GM12878 (cell line): ENCODE results near the gene EMSY. TPM values are rescaled to one million over a fixed set of nuclear protein-coding genes. Genes with fewer than 3 reads are reported as not detected.
A peak's percentile ranks its signal among the peaks of the same experiment; 100 is the strongest.

Source experiments
- ATF2 ChIP-seq: IDR thresholded peaks from 2 replicates; pipeline ENCODE4 v1.6.1; 2012; ENCODE audit warnings: low read length, inconsistent platforms
- FOXM1 ChIP-seq: IDR thresholded peaks from 2 replicates; pipeline ENCODE4 v1.6.1; 2012; ENCODE audit warnings: low read depth, mild to moderate bottlenecking, inconsistent platforms, low read length, moderate library complexity
- HCFC1 ChIP-seq: fragments of 150-350 bp; IDR thresholded peaks from 2 replicates; pipeline ENCODE4 v1.6.1; 2014; ENCODE audit warnings: low read length
- KLF5 ChIP-seq: fragments of 450-650 bp; IDR thresholded peaks from 2 replicates; pipeline ENCODE4 v1.6.1; 2014; ENCODE audit warnings: mild to moderate bottlenecking; ENCODE audit not compliant: partially characterized antibody
- MAX ChIP-seq: IDR thresholded peaks from 2 replicates; pipeline ENCODE4 v1.6.1; 2012; ENCODE audit warnings: low read depth, low read length, improper control_type of control experiment
- MTA3 ChIP-seq: IDR thresholded peaks from 2 replicates; pipeline ENCODE4 v1.6.1; 2012; ENCODE audit warnings: low read length, inconsistent platforms, borderline replicate concordance
- MYB ChIP-seq: fragments of 150-350 bp; IDR thresholded peaks from 2 replicates; pipeline ENCODE4 v1.6.1; 2014; ENCODE audit warnings: mild to moderate bottlenecking, low read depth, low read length, borderline replicate concordance
- MYC ChIP-seq: IDR thresholded peaks from 2 replicates; pipeline ENCODE4 v1.6.1; 2011; ENCODE audit warnings: mild to moderate bottlenecking, low read length, moderate library complexity, inconsistent platforms; ENCODE audit not compliant: insufficient read depth, insufficient replicate concordance, insufficient read length, severe bottlenecking
- NFIC ChIP-seq: IDR thresholded peaks from 2 replicates; pipeline ENCODE4 v1.6.1; 2012; ENCODE audit warnings: low read depth, mild to moderate bottlenecking, inconsistent platforms, low read length, moderate library complexity
- NFXL1 ChIP-seq: fragments of 450-650 bp; IDR thresholded peaks from 2 replicates; pipeline ENCODE4 v1.6.1; 2017; ENCODE audit warnings: antibody characterized with exemption, mild to moderate bottlenecking, borderline replicate concordance
- PML ChIP-seq: IDR thresholded peaks from 2 replicates; pipeline ENCODE4 v1.6.1; 2012; ENCODE audit warnings: low read length, inconsistent platforms
- POLR2A ChIP-seq: IDR thresholded peaks from 2 replicates; pipeline ENCODE4 v1.6.1; 2011; ENCODE audit warnings: low read depth, mild to moderate bottlenecking, low read length
- POU2F2 ChIP-seq: IDR thresholded peaks from 3 replicates; pipeline ENCODE4 v1.6.1; 2011; ENCODE audit warnings: low read depth, mild to moderate bottlenecking, low read length, borderline replicate concordance
- RAD21 ChIP-seq: IDR thresholded peaks from 2 replicates; pipeline ENCODE4 v1.6.1; 2011; ENCODE audit warnings: mild to moderate bottlenecking, low read depth, low read length, moderate library complexity; ENCODE audit not compliant: insufficient read depth
- RBBP5 ChIP-seq: fragments of 200-600 bp; sonication (generic); conservative IDR thresholded peaks from 2 replicates; pipeline ENCODE4 v1.6.1; 2016
- SMAD5 ChIP-seq: IDR thresholded peaks from 2 replicates; pipeline ENCODE4 v1.6.1; 2016; ENCODE audit warnings: antibody characterized with exemption, low read depth
- SPI1 ChIP-seq: IDR thresholded peaks from 2 replicates; pipeline ENCODE4 v1.6.1; 2011; ENCODE audit warnings: low read depth, mild to moderate bottlenecking, low read length, moderate library complexity, borderline replicate concordance; ENCODE audit not compliant: insufficient read depth
- STAT1 ChIP-seq: fragments of 450-650 bp; conservative IDR thresholded peaks from 2 replicates; pipeline ENCODE4 v1.6.1; 2014; ENCODE audit warnings: antibody characterized with exemption, mild to moderate bottlenecking
- WRNIP1 ChIP-seq: IDR thresholded peaks from 2 replicates; pipeline ENCODE4 v1.6.1; 2011; ENCODE audit warnings: low read depth, low read length, improper control_type of control experiment, borderline replicate concordance
- ZNF217 ChIP-seq: fragments of 450-650 bp; IDR thresholded peaks from 2 replicates; pipeline ENCODE4 v1.6.1; 2017; ENCODE audit warnings: antibody characterized with exemption, mild to moderate bottlenecking
- ZNF622 ChIP-seq: fragments of 450-650 bp; IDR thresholded peaks from 2 replicates; pipeline ENCODE4 v1.6.1; 2017; ENCODE audit warnings: mild to moderate bottlenecking, inconsistent platforms
- polyA plus RNA-seq, 11 experiments: library from polyadenylated mRNA; depleted of rRNA in 4 of 11; unstranded in 6 of 11; stranded (reverse) in 5 of 11; fragments of >200 nt; fragmentation: Nextera tagmentation in 4 of 11; fragmentation: Illumina TruSeq in 1 of 11; extraction: Ambion mirVana in 4 of 11; extraction: Trizol in 1 of 11; gene quantifications; 1 replicate in 1 of 11; 2 replicates in 10 of 11; pipeline versions ENCODE4 v1.2.1 to v1.2.3, GENCODE V29; 2011 to 2016; ENCODE audit warnings: inconsistent platforms in 2 of 11, missing spikeins in 2 of 11, low read depth in 1 of 11
- total RNA-seq, 4 experiments: library from RNA; depleted of rRNA in 3 of 4; stranded (reverse); fragments of >200 nt in 3 of 4; fragmentation: Illumina TruSeq in 1 of 4; extraction: Trizol in 1 of 4; gene quantifications; 2 replicates each; pipeline versions ENCODE4 v1.2.1 to v1.2.3, GENCODE V29; 2013 to 2021
- TF ChIP-seq, protein P1 (sequence below): IDR thresholded peaks from 2 replicates; pipeline ENCODE4 v1.6.1; 2011; ENCODE audit warnings: low read depth, low read length, improper control_type of control experiment, borderline replicate concordance
- TF ChIP-seq, protein P2 (sequence below): fragments of 450-650 bp; IDR thresholded peaks from 2 replicates; pipeline ENCODE4 v1.6.1; 2014; ENCODE audit warnings: mild to moderate bottlenecking
- TF ChIP-seq, protein P3 (sequence below): fragments of 450-650 bp; formaldehyde crosslinking; IDR thresholded peaks from 2 replicates; pipeline ENCODE4 v1.4.0; 2022; ENCODE audit warnings: mild to moderate bottlenecking, moderate library complexity

The EMSY gene
- total and polyA plus RNA-seq, 10 of the 15 experiments (the other 5 are each of a cell fraction or from before 2014, with no cell fraction given) = 9.3 to 26.9 (median 13.0) TPM

DNA sequence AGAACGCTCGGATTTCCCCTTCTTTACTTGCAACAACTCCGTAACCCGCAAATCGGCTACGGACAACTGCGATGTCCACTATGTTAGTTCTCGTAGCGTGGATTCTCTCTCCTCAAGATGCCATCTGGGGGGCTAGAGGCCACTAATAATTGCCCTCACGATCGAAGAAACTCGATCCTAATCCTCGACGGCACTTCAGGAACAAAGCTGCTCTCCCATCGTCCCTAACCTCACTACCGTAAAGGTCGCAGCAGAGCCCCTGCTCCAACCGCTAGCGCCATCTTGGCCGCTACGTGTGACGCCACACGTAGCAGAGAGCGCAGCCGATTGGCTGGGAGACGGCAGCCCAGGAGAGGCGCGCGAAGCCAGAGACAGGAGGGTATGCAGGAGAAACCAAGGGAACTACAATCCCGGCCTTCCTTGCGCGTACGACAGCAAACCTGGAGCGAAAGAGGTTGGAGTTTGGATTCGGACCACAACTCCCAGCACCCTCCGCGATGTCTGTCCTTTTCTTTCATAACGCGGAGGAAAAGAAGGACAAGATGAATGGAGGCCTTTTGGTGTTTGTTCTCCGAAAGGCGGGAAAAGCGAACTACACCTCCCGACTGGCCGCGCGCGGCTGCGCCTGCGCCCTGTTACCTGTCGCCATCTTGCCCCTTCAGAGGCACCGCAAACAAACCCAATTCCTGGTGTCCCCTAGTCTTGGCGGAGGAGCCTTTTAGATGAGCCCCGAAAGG lies at the start of gene EMSY (continued):
- TF ChIP-seq RBBP5 = no peak
- TF ChIP-seq SPI1 = no peak
- TF ChIP-seq MAX = peak; percentile 24; the same call in 1 of the 2 replicates
- TF ChIP-seq STAT1 = peak; percentile 83; the same call in 1 of the 2 replicates
- TF ChIP-seq POU2F2 = peak; percentile 84
- no peak for TF ChIP-seq MYB
- TF ChIP-seq SMAD5 = peak; percentile 96
- no peak for TF ChIP-seq MYC
- TF ChIP-seq NFIC = peak; percentile 22; the same call in 1 of the 2 replicates
- TF ChIP-seq FOXM1 = no peak
- TF ChIP-seq, protein P1, sequence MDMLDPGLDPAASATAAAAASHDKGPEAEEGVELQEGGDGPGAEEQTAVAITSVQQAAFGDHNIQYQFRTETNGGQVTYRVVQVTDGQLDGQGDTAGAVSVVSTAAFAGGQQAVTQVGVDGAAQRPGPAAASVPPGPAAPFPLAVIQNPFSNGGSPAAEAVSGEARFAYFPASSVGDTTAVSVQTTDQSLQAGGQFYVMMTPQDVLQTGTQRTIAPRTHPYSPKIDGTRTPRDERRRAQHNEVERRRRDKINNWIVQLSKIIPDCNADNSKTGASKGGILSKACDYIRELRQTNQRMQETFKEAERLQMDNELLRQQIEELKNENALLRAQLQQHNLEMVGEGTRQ = no peak
- TF ChIP-seq NFXL1 = no peak
- no peak for TF ChIP-seq WRNIP1
- peak; percentile 94 for TF ChIP-seq HCFC1
- TF ChIP-seq PML = peak; percentile 98
- TF ChIP-seq KLF5 = peak; percentile 43
- peak; percentile 100 for TF ChIP-seq POLR2A
- TF ChIP-seq MTA3 = no peak
- TF ChIP-seq, protein P2, sequence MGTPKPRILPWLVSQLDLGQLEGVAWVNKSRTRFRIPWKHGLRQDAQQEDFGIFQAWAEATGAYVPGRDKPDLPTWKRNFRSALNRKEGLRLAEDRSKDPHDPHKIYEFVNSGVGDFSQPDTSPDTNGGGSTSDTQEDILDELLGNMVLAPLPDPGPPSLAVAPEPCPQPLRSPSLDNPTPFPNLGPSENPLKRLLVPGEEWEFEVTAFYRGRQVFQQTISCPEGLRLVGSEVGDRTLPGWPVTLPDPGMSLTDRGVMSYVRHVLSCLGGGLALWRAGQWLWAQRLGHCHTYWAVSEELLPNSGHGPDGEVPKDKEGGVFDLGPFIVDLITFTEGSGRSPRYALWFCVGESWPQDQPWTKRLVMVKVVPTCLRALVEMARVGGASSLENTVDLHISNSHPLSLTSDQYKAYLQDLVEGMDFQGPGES = no peak
- TF ChIP-seq ZNF217 = no peak
- TF ChIP-seq ZNF622 = no peak
- TF ChIP-seq, protein P3, sequence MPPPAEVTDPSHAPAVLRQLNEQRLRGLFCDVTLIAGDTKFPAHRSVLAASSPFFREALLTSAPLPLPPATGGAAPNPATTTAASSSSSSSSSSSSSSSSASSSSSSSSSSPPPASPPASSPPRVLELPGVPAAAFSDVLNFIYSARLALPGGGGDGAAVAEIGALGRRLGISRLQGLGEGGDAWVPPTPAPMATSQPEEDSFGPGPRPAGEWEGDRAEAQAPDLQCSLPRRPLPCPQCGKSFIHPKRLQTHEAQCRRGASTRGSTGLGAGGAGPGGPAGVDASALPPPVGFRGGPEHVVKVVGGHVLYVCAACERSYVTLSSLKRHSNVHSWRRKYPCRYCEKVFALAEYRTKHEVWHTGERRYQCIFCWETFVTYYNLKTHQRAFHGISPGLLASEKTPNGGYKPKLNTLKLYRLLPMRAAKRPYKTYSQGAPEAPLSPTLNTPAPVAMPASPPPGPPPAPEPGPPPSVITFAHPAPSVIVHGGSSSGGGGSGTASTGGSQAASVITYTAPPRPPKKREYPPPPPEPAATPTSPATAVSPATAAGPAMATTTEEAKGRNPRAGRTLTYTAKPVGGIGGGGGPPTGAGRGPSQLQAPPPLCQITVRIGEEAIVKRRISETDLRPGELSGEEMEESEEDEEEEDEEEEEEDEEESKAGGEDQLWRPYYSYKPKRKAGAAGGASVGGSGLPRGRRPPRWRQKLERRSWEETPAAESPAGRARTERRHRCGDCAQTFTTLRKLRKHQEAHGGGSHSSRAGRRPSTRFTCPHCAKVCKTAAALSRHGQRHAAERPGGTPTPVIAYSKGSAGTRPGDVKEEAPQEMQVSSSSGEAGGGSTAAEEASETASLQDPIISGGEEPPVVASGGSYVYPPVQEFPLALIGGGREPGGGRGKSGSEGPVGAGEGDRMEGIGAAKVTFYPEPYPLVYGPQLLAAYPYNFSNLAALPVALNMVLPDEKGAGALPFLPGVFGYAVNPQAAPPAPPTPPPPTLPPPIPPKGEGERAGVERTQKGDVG (CRISPR knock-in tag) = no peak
- no peak for TF ChIP-seq ATF2
- no peak for TF ChIP-seq RAD21
